ENCODE measurements around the gene IRF6. TPM values are rescaled to one million over a fixed set of nuclear protein-coding genes. Genes with fewer than 3 reads are reported as not detected.
A peak's percentile ranks its signal among the peaks of the same experiment; 100 is the strongest.

IRF6 gene
- total and polyA plus RNA-seq, 2 of the 8 experiments (the other 6 are each of a cell fraction or from before 2014, with no cell fraction given): 9.6 to 13.4 TPM

DNA sequence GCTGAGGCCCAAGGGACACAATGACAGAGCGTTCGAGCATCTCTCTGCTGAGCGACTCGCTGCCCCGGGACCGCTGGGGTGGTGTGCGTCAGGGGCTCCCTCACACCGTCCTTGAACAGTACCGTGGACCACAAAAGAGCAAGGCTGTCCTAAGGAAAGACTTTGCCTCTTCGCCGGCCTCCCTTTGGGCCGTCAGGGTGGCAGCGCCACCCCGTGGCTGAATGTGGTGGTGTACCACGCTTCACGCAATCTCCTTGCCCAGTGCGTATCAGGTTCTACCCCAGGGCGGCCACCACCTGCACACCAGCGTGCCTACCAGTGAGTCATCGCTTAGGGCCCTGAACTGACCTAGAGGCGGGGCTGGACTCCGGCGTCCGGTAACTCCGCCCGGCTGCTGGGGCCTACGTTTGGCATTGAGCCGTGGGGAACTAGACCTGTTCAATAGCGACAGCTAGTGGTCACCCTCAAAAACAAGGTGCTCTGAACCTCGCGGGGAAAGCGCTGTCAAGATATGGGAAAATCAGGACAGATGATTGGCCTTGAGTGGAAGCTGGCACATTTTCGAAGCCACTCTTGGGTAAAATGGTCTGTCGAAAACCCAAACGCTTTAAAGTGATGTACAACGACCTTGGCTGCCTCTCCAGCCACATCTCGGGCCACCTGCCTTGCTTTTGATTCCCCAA lies 58.2 kb downstream of the IRF6 start (continued):
- TF ChIP-seq FOSL1 (IDR thresholded peaks at IDR 0.05; ENCODE audit: insufficient read depth, low read depth, low read length): peak; percentile 39; the same call in 1 of the 2 replicates
- TF ChIP-seq YY1 (IDR thresholded peaks at IDR 0.05; ENCODE audit: low read depth, low read length): peak; percentile 37; the same call in 1 of the 2 replicates
- peak; percentile 7; the same call in 1 of the 2 replicates for TF ChIP-seq SP1 (IDR thresholded peaks at IDR 0.05; ENCODE audit: low read depth, low read length)
- peak; percentile 88 for TF ChIP-seq CREB1 (IDR thresholded peaks at IDR 0.05)
- TF ChIP-seq SUZ12 (IDR thresholded peaks at IDR 0.05; ENCODE audit: low read length): 0 out of 2 replicates have a peak, but pooled peaks have one; percentile 28
- TF ChIP-seq SRF (IDR thresholded peaks at IDR 0.05; ENCODE audit: low read depth, low read length): no peak
- TF ChIP-seq RXRA (IDR thresholded peaks at IDR 0.05; ENCODE audit: insufficient read depth, low read depth, low read length): no peak
- TF ChIP-seq BRCA1 (IDR thresholded peaks at IDR 0.05; ENCODE audit: low read depth, low read length): no peak
- peak; percentile 70 to 75 for TF ChIP-seq RAD21 (IDR thresholded peaks at IDR 0.05 in 1 of 2, conservative IDR thresholded peaks at IDR 0.05 in 1 of 2; ENCODE audit: low read depth in 2 of 2, low read length in 2 of 2)
- TF ChIP-seq, protein P1, sequence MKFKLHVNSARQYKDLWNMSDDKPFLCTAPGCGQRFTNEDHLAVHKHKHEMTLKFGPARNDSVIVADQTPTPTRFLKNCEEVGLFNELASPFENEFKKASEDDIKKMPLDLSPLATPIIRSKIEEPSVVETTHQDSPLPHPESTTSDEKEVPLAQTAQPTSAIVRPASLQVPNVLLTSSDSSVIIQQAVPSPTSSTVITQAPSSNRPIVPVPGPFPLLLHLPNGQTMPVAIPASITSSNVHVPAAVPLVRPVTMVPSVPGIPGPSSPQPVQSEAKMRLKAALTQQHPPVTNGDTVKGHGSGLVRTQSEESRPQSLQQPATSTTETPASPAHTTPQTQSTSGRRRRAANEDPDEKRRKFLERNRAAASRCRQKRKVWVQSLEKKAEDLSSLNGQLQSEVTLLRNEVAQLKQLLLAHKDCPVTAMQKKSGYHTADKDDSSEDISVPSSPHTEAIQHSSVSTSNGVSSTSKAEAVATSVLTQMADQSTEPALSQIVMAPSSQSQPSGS (IDR thresholded peaks at IDR 0.05; ENCODE audit: low read length): peak; percentile 49
- TF ChIP-seq SIX5 (IDR thresholded peaks at IDR 0.05; ENCODE audit: low read depth, low read length): no peak
- no peak for TF ChIP-seq POU5F1 (IDR thresholded peaks at IDR 0.05; ENCODE audit: low read depth, low read length)
- peak; percentile 99 for TF ChIP-seq JUND (IDR thresholded peaks at IDR 0.05; ENCODE audit: low read length)
- no peak for TF ChIP-seq SP2 (IDR thresholded peaks at IDR 0.05; ENCODE audit: low read length)
- TF ChIP-seq SIRT6 (IDR thresholded peaks at IDR 0.05; ENCODE audit: low read length): no peak
- TF ChIP-seq HDAC2 (IDR thresholded peaks at IDR 0.05; ENCODE audit: borderline replicate concordance in 1 of 2, low read depth in 2 of 2, low read length in 2 of 2): no peak
- no peak for TF ChIP-seq CBX8 (IDR thresholded peaks at IDR 0.05; ENCODE audit: borderline replicate concordance, low read depth, low read length)
- TF ChIP-seq EGR1 (IDR thresholded peaks at IDR 0.05; ENCODE audit: borderline replicate concordance, low read depth, low read length): no peak
- TF ChIP-seq KDM1A (IDR thresholded peaks at IDR 0.05; ENCODE audit: borderline replicate concordance, low read length): peak; percentile 57; the same call in 1 of the 2 replicates
- peak; percentile 68 for TF ChIP-seq KDM4A (IDR thresholded peaks at IDR 0.05; ENCODE audit: low read depth, low read length, severe bottlenecking)
- peak in 1 of 2 experiments; percentile 57; a peak in 1 of 4 replicates for TF ChIP-seq SIN3A (conservative IDR thresholded peaks at IDR 0.05 in 1 of 2, IDR thresholded peaks at IDR 0.05 in 1 of 2; ENCODE audit: low read depth in 1 of 2, low read length in 2 of 2)

Measured in H1 (cell line).